Right ventricle myocardium superior (tissue), 1 donor: Measurements from ENCODE around the gene TMEM120B. TPM values are rescaled to one million over a fixed set of nuclear protein-coding genes. Genes with fewer than 3 reads are reported as not detected.

Experiments
- ATAC-seq: fragments of 200-7000 bp; cut with Tn5 transposase; one replicate; pipeline ENCODE4 v1.9.1; 2020; ENCODE audit warnings: mild to moderate bottlenecking; ENCODE audit not compliant: poor library complexity
- DNase-seq: peaks from one replicate; pipeline ENCODE4 v3.0.0-alpha.2; 2020
- intact Hi-C: fragments of 100-400 bp; cut with DNase I; formaldehyde crosslinking; loops from one replicate; pipeline ENCODE4 v1.11.2; 2022
- total RNA-seq: library from RNA; stranded (reverse); fragmentation: NEBNext Ultra II Directional; extraction: Animal tissue kit (Norgen Biotek cat#: 25700); gene quantifications from one replicate; pipeline ENCODE4 v1.2.1, GENCODE V29; 2021
- donor health status: DM: no; HTN: yes; CAD: no; lungs with severe emphysema.

TMEM120B gene
- total RNA-seq, 1 donor from 2014 or later: 9.1 TPM

DNA sequence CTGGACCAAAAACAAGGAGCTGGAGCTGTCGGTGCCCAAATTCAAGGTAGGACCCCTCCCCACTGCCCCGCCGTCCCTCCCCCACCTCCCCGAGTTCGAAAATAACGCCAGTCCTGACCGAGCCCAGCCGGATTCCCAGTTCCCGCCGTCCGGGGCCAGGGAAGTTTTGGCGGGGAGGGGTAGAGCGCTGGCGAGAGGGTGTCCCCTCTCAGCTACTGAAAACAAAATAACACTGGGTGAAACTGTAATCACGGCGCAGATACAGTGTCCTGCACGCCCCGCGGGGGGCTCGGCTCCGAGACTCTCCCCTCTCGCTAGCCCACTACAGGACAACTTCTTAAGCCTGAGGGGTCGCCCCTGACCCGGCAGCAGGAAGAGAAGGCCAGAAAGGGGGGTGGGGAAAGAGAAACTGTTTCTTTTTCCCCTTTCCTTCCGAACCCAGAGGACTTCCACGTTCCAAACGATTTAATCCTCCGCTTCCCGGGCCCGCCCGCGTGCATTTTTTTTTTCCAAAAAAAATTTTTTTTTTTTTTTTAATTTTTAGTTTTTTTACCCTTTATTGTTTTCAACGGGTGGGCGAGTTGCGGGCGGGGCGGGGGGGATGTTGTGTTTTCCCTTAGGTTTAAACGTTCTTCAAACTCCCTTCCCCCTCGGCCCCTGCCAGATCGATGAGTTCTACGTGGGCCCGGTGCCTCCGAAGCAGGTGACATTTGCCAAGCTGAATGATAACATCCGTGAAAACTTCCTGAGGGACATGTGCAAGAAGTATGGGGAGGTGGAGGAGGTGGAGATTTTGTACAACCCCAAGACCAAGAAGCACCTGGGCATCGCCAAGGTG is 92.8 kb downstream of the TMEM120B start:
- DNase-seq (no peak), ATAC-seq (no peak)
- intact Hi-C loops: no loop called here

DNA sequence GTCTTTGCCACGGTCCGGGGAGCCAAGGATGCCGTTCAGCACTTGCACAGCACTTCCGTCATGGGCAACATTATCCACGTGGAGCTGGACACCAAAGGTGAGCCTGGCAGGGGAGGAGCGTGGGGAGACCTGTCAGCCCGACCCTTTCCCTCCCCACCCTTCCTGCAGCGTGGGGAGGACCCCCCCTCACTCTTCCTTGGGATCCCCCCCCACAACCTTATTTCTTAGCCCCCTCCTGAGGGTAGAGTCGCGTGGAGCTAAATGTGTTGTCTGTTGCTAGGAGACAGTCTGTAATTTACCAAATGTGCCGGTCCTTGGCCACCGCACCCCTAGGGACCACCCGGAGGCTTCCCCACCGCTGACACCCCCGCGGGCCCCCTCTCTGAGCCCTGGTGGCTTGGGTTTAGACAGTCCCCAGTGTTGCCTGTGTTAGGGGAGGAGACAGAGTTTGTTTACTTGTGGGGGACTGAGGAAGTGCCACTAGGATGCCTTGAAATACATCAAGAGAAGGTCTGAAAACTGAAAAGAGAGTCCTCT is 93.5 kb downstream of the TMEM120B start:
- DNase-seq (no peak), ATAC-seq (no peak)
- intact Hi-C loops: no loop called here

DNA sequence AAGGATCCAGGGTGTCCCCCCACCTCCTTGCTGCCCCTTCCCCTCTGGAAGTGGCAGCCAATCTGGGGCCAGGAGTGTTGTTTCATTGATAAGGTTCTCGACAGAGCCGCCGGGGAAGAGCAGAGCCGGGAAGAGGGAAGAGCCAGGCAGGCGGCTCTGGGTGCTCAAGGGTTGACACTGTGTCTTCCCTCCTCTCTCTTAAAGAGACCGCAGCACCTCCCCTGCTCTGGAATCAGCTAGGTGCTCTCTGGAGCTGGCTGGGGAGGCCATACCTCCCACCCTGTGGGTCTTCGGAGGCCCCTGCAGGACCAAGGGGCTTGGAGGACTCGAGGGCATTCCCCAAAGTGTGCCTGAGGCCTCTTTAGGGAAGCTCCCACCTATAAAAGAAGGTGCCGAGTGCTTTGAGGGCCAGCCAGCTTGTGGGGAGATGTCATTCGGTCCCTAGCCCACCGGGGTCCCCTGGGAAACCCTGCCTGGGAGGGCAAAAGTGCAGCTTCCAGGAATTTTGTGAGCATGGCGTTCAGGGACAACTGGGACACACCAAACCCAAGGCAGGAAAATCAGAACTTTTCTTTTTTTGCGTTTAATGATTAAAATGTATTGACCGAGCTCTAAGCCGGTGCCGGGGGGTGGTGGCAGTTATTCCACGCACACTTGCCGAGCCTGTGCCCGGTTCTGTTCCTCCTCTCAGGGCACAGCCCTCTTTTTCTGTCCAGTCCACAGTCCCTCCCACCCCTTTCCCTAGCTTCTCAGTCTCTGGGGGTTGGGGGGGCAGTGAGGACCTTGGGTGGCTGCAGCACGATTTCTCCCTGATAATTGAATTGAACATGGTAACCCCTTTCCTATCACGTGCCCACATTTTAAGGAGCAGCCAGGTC is 94.2 kb downstream of the TMEM120B start:
- intact Hi-C loops: no loop called here
- no peak for ATAC-seq
- DNase-seq: no peak

DNA sequence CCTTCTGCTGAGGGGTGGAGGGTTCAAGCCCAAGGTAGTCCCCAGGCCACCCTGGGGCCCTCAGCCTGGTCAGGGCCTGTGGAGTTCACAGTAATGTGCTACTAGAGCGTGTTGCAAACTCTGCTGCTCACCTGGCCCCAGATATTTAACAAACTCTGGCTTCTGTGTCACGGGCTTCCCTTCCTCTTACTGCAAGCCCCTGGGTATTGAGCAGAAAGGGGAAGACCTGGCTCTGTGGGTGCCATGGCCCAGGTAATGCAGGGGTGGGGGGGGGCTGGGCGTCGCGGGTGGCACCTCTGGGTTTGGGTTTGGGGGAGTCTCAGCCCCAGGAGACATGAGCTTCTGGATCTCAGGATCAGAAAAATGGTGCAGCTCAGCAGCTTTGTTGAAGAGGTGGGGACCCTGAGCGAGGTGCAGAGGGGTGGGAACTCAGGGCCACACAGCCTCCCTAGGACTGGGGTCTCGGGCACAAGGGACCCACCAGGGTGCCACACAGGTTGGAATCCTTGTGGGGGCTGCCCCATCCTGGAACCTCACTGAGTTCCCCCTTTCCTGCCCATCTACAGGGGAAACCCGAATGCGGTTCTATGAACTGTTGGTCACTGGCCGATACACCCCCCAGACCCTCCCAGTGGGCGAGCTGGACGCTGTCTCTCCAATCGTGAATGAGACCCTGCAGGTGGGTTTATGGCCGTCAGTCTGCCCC is 95.2 kb downstream of the TMEM120B start:
- intact Hi-C loops: no loop called here

DNA sequence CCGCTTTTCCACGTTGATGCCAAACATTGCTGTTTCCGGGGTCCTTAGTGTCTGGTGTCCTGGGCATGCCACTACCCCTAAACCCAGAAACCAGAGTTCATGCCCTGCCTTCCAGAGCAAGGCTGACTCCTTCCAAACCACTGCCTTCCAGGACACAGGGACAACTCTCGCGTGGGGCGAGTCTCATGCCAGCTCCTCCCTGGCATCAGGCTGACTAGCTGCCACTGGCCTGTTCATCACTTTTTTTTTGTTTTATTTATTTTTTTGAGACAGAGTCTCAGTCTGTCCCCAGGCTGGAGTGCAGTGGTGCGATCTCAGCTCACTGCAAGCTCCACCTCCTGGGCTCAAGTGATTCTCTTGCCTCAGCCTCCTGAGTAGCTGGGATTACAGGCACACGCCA is 96.1 kb downstream of the TMEM120B start:
- no peak for DNase-seq
- ATAC-seq: no peak
- intact Hi-C loops: no loop called here

More for the DNA sequence above, 95.2 kb downstream of the TMEM120B start:
- DNase-seq (no peak), ATAC-seq (no peak)

DNA sequence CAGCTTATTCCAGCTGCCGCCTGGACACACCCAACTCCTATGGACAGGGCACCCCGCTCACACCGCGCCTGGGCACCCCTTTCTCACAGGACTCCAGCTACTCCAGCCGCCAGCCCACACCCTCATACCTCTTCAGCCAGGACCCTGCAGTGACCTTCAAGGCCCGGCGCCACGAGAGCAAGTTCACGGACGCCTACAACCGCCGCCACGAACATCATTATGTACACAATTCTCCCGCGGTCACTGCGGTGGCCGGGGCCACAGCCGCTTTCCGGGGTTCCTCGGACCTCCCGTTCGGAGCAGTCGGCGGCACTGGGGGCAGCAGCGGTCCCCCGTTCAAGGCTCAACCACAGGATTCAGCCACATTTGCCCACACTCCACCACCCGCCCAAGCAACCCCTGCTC is 97.2 kb downstream of the TMEM120B start:
- intact Hi-C loops: no loop called here
- DNase-seq (no peak), ATAC-seq (no peak)

DNA sequence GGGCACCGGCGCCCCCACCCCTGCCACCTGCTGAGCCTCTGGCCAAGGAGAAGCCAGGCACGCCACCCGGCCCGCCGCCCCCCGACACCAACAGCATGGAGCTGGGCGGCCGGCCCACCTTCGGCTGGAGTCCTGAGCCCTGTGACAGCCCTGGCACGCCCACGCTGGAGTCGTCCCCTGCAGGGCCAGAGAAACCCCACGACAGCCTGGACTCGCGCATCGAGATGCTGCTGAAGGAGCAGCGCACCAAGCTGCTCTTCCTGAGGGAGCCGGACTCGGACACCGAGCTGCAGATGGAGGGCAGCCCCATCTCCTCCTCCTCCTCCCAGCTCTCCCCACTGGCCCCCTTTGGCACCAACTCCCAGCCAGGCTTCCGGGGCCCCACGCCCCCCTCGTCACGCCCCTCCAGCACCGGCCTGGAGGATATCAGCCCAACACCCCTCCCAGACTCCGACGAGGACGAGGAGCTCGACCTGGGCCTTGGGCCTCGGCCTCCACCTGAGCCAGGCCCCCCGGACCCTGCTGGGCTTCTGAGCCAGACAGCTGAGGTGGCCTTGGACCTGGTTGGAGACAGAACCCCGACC is 97.8 kb downstream of the TMEM120B start:
- intact Hi-C loops: no loop called here
- ATAC-seq (no peak), DNase-seq (no peak)

DNA sequence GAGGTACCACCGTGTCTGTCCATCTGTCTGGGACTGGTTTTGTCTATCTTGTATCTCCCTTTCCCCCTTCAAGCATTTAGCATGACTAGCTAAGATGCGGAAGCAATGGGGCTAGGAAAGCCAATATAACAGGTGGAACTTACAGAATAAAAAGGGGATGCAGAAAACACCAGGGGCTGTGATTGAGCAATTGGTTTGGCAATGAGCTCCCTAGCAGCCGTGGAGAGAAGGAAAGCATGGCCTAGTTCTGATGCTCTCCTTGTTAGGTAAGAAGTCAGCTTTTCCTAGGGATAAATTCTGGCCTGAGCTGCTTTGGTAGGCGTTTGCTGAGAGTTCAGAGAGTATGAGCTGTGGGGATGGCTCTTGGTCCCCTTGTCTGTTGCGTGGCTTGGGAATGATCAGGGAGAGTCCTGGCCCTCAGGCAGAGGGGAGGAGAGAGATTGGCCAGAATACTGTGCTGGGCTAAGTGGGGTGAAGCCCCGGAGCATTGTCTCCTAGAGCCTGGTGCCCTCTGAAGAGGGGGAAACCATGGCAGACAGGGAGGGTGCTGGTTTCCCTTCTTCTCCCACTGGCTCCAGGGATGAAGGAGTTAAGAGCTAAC is 98.4 kb downstream of the TMEM120B start:
- intact Hi-C loops: no loop called here
- ATAC-seq: no peak

DNA sequence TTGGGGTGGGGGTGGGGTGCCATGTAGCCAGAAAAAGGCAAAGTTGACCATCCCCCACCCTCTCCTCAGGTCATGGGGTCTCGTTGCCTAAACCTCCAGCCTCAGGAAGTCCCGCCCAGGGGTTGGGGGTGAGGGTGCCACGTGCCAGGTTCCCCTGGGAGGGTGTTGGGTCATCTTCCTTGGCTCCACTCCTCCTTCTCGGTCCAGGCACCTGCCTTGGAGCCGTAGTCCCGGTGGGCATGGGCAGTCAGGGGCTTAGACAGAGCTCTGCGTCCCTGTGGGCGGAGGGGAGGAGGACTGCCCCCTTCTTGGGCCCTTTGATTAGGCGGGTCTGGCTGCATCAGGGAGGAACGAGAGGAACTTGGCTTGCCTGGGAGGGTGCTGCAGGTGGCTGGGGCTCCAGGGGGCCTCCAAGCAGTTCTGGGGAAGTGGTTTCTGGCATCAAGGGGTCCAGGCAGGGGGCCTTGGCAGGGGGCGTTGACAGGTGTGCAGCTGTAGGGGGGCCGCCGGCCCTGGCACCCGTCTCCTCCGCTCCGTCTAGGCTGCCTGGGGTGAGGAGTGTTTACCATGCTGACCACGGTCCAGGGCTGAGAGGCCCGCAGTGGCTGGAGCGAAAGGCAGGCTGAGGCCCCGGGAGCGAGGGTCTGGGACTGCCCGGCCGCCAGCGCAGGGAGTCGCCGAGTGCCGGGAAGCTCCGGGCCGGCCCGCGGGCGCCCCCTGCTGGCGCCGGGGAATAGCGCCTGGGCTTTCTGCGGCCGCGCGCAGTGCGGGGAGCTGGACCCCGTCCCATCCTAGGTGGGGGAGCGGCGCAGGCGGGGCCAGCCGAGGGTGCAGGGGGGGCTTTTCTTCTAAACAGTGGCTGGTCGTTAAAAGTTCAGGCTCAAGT is 99.1 kb downstream of the TMEM120B start:
- DNase-seq (peak; percentile 84), ATAC-seq (peak; percentile 94)
- intact Hi-C loops: loop anchor here (2.0 kb wide), 1 partner anchor 17 kb away; no protein-coding TSS in a partner anchor

More for the DNA sequence above, 98.4 kb downstream of the TMEM120B start:
- DNase-seq: no peak

DNA sequence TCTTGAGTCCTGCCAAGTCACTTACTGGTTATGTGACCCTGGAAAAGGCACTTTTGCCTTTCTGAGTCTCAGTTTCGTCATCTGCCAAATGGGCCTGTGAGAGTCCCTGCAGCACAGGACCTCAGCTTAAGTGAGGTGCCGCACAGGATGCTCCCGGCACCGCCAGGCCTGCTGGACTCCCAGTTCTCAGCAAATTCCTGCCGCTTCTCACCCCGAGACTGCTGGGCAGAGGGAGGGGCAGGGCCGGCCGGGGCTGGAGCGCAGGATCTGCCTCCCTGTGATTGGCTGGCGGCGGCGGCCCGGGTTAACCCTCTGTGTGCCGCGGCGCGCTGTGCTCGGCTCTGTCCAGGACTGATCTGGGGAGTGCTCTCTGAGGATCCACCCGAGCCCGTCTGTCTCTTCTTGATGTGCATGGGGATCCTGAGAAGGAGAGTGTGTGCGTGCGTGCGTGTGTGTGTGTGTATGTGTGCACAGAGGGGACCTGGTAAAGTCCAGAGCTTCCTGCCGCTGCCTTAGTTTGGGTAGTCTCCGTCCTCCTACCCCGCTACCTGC is 99.8 kb downstream of the TMEM120B start:
- intact Hi-C loops: loop anchor here (2.0 kb wide), 1 partner anchor 18 kb away; no protein-coding TSS in a partner anchor
- DNase-seq (peak; percentile 85), ATAC-seq (peak; percentile 91)

DNA sequence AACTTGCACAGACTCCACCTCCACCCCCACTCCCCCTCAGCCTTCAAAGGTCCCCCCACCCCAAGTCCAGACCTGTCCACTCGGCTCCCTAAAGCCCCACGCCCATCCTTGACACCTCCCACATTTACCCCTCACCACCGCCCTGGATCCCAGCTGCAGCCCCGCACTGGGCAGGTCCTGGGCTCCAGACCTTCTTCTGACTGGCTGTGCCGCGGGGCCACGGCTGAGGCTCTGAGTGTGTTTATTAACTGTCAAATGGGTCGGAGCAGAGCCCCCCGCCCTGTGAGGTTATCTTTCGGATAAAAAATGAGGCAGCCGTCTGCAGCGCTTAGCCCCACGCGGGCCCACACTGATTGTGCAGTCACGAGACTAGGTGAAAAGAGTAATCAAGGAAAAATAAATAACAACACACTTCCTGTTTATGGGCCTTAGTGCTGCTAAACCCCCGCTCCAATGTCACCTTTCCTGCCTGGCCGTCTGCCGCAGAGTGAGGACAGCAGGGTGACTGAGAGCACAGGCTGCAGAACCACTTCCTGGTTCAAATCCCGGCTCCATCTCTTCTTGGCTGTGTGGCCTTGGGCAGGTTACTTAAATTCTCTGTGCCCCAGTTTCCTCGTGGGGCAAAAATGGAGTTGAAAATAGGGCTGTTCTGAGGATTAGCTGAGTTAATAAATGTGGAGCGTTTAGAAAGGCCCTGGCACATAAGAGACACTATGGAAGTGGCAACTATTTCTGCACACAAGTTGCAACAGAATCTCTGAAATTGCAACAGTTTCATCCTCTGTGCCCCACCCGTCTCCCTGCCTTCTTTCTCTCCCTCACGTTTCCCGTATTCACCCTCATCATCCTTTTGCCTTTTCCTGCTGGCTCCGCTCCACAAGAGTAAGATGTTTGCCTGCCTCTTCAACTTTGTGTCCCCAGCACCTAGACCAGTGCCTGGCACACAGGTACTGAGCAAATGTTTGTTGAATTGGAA is 100.7 kb downstream of the TMEM120B start:
- DNase-seq (peak; percentile 47), ATAC-seq (peak; percentile 6)
- intact Hi-C loops: loop anchor here (2.0 kb wide), 1 partner anchor 18 kb away; no protein-coding TSS in a partner anchor

DNA sequence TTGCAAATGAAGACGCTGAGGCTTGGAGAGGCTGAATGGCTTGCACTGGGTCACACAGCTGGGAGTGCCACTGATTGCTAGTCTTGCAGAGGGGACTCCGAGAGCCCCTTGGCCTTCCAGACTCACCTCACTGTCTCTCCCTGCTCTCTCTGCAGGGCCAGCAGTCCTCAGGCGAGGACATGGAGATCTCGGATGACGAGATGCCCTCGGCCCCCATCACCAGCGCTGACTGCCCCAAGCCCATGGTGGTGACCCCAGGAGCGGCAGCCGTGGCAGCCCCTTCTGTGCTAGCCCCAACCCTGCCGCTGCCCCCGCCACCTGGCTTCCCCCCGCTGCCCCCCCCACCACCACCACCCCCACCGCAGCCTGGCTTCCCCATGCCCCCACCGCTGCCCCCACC is 101.4 kb downstream of the TMEM120B start:
- ATAC-seq (no peak), DNase-seq (peak; percentile 22)
- intact Hi-C loops: loop anchor here (2.0 kb wide), 1 partner anchor 19 kb away; no protein-coding TSS in a partner anchor

DNA sequence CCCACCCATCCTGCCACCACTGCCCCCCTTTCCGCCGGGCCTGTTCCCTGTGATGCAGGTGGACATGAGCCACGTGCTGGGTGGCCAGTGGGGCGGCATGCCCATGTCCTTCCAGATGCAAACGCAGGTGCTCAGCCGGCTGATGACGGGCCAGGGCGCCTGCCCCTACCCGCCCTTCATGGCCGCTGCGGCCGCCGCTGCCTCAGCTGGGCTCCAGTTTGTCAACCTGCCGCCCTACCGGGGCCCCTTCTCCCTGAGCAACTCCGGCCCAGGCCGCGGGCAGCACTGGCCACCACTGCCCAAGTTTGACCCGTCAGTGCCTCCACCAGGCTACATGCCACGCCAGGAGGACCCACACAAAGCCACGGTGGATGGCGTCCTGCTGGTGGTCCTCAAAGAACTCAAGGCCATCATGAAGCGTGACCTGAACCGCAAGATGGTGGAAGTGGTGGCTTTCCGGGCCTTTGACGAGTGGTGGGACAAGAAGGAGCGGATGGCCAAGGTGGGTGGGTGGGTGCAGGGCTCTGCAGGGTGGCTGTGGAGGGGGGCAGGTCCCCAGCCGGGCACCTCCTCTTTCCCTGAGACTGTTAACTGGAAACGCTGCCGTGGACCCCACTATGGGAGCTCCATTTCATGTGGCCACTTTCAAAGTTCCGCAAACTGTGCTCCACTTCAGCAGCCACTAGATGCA is 102.0 kb downstream of the TMEM120B start:
- no peak for ATAC-seq
- intact Hi-C loops: no loop called here

DNA sequence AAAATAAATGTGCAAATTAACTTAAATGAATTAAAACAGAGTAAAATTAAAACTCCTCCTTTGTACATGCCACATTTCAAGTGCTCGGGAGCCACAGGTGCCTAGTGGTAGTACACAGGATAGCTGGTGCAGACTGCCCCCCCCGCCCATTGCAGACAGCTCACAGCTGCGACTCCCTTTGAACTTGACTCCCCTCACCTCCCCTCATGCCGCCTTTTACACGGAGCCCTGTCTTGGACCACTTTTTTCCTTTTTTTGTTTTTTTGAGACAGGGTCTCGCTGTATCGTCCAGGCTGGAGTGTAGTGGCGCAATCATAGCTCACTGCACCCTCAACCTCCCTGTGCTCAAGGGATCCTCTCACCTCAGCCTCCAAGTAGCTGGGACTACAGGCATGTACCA is 102.7 kb downstream of the TMEM120B start:
- intact Hi-C loops: no loop called here
- peak; percentile 24 for DNase-seq

More for the DNA sequence above, 102.0 kb downstream of the TMEM120B start:
- peak; percentile 45 for DNase-seq

More for the DNA sequence above, 102.7 kb downstream of the TMEM120B start:
- no peak for ATAC-seq
